ENCODE results near the gene CEBPE.

The CEBPE gene

DNA sequence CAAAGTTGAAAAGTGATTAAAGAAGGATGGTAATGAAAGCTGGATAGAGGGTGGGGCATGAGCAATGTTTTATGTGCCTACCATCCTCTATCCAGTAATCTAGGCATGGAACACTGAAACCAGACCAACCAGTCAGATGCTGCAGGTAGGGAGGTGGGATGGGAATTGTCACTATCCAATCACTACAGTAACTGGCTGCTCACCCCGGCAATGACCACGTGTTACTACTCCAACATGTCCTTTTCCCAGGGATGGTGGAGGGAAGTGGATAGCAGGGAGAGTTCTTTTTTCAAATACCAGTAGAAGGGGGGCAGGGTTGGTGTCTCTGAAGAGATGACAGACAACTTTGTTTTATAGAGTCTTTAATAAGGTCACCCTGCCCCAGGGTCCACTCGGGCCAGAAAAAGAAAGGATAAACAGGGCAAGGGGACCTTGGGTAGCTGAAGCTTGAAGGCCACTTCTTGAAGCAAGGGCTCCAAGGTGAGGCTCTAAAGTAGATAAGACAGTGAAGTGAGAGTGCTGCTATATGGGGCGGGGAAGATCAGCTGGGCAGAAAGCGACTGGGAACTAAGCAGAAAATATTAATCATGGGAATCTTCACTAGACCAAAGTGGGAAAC lies 47.0 kb downstream of the CEBPE start:
- DNase-seq (ENCODE audit: low read depth) = peak; percentile 82
- TF ChIP-seq, protein P1, sequence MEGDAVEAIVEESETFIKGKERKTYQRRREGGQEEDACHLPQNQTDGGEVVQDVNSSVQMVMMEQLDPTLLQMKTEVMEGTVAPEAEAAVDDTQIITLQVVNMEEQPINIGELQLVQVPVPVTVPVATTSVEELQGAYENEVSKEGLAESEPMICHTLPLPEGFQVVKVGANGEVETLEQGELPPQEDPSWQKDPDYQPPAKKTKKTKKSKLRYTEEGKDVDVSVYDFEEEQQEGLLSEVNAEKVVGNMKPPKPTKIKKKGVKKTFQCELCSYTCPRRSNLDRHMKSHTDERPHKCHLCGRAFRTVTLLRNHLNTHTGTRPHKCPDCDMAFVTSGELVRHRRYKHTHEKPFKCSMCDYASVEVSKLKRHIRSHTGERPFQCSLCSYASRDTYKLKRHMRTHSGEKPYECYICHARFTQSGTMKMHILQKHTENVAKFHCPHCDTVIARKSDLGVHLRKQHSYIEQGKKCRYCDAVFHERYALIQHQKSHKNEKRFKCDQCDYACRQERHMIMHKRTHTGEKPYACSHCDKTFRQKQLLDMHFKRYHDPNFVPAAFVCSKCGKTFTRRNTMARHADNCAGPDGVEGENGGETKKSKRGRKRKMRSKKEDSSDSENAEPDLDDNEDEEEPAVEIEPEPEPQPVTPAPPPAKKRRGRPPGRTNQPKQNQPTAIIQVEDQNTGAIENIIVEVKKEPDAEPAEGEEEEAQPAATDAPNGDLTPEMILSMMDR (IDR thresholded peaks at IDR 0.05; ENCODE audit: insufficient read depth, low read depth, low read length, missing control alignments) = no peak
- H3K4me3 ChIP-seq (ENCODE audit: low read length) = peak overlapping the region; percentile 92

DNA sequence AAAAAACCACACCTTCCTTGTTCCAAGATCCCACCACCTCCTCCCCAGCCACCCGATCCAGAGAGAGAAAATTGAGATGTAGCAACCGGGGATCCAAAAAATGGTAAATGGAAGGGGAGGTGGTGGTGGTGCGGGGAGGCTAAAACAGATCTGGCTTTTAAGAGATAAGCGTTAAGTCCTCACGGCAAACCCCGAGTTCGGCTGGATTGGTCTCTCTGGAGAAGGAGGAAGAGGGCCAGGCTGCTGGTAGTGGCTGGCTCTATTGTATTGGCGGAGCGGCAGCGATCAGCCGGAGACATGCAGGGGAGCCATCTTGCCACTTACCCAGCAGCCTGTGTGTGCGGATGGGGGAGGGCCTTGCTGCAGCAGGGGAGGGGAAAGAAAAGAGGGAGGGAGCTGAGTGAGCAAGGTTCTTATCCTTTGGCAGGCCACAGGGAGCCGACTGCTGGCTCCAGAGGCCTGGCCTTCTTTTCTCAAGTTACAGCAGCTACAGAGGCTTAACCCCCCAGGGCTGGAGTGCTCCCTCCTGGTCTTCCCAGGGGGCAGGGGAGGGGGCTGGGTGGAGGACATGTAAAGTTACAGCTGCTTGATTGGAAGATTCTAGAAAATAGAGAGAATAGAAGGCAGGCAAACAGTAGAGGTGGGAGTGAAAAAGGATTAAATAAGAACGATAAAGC lies 47.7 kb downstream of the CEBPE start:
- DNase-seq (ENCODE audit: low read depth) = peak; percentile 92
- H3K4me3 ChIP-seq (ENCODE audit: low read length) = peak overlapping the region; percentile 92
- TF ChIP-seq, protein P1 (IDR thresholded peaks at IDR 0.05; ENCODE audit: insufficient read depth, low read depth, low read length, missing control alignments) = no peak

DNA sequence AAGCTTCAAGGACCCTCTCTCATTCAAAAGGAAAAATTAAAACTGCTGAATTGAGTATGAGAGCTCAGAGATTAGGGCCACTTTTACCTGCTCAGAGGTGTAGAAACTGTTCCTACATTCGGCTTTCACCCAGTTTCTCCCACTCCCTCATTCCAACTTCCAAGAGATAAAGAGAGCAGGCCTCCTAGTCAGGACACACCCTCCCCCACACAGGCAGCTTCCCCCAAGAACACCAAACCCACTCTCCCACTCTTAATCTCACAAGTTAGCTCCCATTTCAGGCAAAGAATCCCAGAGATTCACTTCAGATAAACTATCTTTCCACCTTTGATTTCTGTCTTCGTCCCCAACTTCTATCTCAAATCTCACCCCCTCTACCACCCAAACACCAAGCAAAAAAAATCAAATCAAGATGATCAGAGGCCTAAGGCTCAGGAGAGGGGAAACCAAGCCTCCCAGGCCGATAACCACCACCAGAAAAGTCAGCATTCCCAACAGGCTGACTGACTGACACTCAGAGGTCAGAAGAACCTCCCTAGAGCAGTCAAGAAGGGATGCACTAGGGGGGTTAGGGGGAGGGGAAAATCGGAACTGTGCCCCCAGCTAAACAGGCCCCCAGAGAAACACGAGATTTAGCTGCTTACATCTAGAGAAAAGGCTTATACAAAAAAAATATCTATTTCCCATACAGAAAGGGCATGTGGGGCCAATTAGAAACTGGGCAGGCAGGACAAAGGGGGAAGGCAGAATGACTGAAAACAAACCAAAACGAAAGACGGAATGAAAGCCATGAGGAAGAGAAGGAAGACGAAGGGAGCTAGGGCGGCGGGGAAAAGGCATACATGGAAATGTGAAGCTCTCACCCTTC lies 48.6 kb downstream of the CEBPE start:
- peak overlapping the region; percentile 92 for H3K4me3 ChIP-seq (ENCODE audit: low read length)
- TF ChIP-seq, protein P1 (IDR thresholded peaks at IDR 0.05; ENCODE audit: insufficient read depth, low read depth, low read length, missing control alignments) = no peak
- no peak for DNase-seq (ENCODE audit: low read depth)

DNA sequence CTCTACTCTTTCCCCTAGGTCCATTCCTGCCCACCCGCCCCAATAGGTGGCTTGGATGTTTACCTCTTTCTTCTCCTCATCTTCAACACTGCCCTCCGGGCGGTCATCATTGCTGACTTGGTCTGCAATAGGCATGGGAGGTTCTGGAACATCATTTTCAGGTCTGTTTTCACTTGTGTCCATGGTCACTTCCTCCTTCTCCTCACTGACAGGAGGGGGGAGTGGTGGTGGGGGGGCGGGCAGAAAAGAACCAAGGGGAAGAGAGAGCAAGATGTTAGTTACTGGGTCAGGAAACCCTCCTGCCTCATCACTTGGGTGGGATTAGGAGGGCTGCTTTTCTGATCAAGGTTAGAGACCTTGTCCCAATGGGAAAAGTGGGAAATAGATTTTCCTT lies 49.6 kb downstream of the CEBPE start:
- no peak for DNase-seq (ENCODE audit: low read depth)
- TF ChIP-seq, protein P1 (IDR thresholded peaks at IDR 0.05; ENCODE audit: insufficient read depth, low read depth, low read length, missing control alignments) = no peak
- no peak overlapping the region for H3K4me3 ChIP-seq (ENCODE audit: low read length)

DNA sequence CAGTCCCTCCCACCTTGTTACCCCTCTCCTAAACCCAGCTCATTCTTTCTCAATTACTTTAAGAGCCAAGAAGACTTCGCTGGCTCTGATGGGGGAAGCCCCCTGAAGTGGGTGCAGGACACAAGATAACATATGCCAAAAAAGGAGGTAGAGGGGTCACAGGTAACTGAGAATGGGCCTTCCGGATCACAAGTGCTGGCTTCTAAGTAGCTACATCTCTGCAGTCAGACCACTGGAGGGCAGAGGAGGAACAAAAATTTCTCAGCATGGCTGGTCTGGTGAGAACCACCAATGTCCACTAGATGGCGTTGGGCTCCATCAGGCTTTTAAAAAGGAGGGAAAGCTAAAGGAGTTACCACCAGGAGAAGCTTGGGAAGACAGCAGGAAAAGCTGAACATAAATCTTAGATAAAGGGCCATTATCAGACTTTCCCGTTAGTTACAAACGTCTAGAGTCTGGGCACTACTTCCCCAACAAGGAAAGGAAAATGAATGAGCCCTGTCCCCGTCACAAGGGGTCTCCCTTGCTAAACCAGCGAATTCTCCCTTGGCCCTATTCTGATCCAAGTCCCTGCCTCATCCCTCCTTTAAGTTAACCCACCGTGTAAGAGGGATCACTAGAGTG lies 50.2 kb downstream of the CEBPE start:
- TF ChIP-seq, protein P1 (IDR thresholded peaks at IDR 0.05; ENCODE audit: insufficient read depth, low read depth, low read length, missing control alignments) = peak; percentile 100
- no peak overlapping the region for H3K4me3 ChIP-seq (ENCODE audit: low read length)
- DNase-seq (ENCODE audit: low read depth) = peak; percentile 94

DNA sequence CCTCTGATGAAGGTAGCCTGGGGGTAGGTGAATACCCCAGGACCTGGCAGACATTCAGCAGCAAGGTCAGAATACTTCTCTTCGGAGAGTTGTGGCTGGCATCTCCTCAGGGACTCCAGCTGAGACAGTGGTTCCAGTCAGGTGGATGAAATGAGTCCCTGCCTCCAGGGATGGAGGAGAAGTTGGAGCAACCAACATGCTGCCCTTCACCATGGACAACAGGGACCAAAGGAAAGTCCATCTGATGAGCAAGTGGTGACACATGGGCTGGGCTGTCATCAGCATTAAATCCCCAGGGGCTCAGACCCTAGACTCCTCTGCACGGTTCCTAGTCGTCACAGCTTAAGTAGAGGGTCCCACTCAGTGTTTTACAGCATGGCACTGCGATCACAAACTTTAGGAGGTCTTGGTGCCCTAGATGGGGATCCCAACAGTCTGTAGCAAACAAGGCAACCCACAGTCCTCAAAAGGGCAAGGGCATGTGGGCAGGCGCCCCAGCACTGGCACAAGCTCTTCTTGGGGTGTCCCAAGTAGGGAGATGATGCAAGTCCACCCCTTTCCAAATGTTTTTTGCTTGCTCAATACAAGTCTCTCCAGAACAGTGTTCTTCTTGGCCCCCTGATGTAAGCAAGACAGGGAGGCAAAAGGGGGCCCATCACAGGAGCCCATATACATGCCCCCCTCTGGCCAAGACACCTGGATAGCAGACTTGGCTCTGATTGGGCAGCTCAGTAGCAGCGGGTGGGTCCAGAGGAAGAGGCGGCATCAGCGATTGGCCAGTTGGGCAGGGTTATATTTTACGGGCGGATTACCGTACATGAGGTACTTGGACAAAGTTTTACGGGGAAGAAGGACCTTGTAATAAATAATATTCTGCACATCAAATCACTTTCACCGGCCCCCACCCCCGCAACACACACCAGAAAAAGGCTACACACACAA lies 50.9 kb downstream of the CEBPE start:
- no peak overlapping the region for H3K4me3 ChIP-seq (ENCODE audit: low read length)
- no peak for DNase-seq (ENCODE audit: low read depth)

More for the DNA sequence above, 50.9 kb downstream of the CEBPE start:
- TF ChIP-seq, protein P1 (IDR thresholded peaks at IDR 0.05; ENCODE audit: insufficient read depth, low read depth, low read length, missing control alignments) = no peak

All from epithelial cell of esophagus (primary cell).